HepG2 (cell line): Measurements from ENCODE around the gene GFRA1.

Source experiments
- CTCF ChIP-seq: sonication (generic); formaldehyde crosslinking; IDR thresholded peaks from 2 replicates; pipeline ENCODE4 v1.5.0; 2020; ENCODE audit warnings: mild to moderate bottlenecking, missing genetic modification reagents, moderate library complexity
- GABPA ChIP-seq, 2 experiments: IDR thresholded peaks; 2 replicates each; pipeline ENCODE4 v1.6.1; 2011 to 2016; ENCODE audit warnings: low read depth in 2 of 2, low read length in 1 of 2, missing biosample characterization in 1 of 2, missing genetic modification characterization in 1 of 2
- HDAC2 ChIP-seq: sonication (generic); formaldehyde crosslinking; IDR thresholded peaks from 2 replicates; pipeline ENCODE4 v1.4.0; 2020; ENCODE audit warnings: missing genetic modification reagents
- PPARG ChIP-seq: conservative IDR thresholded peaks from 2 replicates; pipeline ENCODE4 v1.6.1; 2016; ENCODE audit warnings: missing biosample characterization, missing genetic modification reagents
- SETDB1 ChIP-seq: sonication (generic); formaldehyde crosslinking; IDR thresholded peaks from 2 replicates; pipeline ENCODE4 v1.5.1; 2020; ENCODE audit warnings: missing genetic modification reagents, mild to moderate bottlenecking, borderline replicate concordance
- ZNF430 ChIP-seq: sonication (generic); formaldehyde crosslinking; IDR thresholded peaks from 2 replicates; pipeline ENCODE4 v1.9.0; 2021; ENCODE audit warnings: mild to moderate bottlenecking, missing genetic modification reagents
- ZNF431 ChIP-seq: sonication (generic); formaldehyde crosslinking; IDR thresholded peaks from 2 replicates; pipeline ENCODE4 v1.9.0; 2022; ENCODE audit warnings: missing genetic modification reagents, low read depth, mild to moderate bottlenecking, borderline replicate concordance
- TF ChIP-seq, protein P1 (sequence below): IDR thresholded peaks from 2 replicates; pipeline ENCODE4 v1.6.1; 2016; ENCODE audit warnings: mild to moderate bottlenecking
- TF ChIP-seq, protein P2 (sequence below): sonication (generic); formaldehyde crosslinking; IDR thresholded peaks from 2 replicates; pipeline ENCODE4 v1.4.0; 2020; ENCODE audit warnings: missing genetic modification reagents

DNA sequence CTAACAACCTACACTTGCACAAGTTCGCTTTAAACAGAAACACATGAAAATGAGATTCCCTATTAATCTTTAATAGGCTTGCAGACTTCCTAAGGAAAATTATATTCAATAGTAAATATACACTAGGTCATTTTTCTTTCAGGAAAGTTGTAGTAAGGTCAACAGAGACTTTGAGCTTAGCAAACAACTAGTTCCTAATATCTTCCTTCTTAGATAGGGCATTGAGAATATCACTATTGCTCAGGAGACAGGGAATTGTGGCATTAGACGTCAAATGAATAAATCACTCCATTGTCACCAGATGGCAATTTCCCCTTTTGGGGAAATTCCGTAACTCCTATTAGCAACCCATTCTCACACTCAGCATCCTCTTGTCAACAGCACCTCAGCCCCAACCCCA, 164.9 kb downstream of the GFRA1 start:
- TF ChIP-seq HDAC2 (no peak), CTCF (CRISPR knock-in tag) (no peak), PPARG (CRISPR knock-in tag) (no peak), SETDB1 (no peak), ZNF431 (CRISPR knock-in tag) (no peak), GABPA (IDR thresholded peaks at IDR 0.05; ENCODE audit: low read depth, low read length) (no peak), GABPA (CRISPR knock-in tag; IDR thresholded peaks at IDR 0.05; ENCODE audit: low read depth) (no peak), ZNF430 (no peak)
- TF ChIP-seq, protein P1, sequence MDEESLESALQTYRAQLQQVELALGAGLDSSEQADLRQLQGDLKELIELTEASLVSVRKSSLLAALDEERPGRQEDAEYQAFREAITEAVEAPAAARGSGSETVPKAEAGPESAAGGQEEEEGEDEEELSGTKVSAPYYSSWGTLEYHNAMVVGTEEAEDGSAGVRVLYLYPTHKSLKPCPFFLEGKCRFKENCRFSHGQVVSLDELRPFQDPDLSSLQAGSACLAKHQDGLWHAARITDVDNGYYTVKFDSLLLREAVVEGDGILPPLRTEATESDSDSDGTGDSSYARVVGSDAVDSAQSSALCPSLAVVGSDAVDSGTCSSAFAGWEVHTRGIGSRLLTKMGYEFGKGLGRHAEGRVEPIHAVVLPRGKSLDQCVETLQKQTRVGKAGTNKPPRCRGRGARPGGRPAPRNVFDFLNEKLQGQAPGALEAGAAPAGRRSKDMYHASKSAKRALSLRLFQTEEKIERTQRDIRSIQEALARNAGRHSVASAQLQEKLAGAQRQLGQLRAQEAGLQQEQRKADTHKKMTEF = no peak
- TF ChIP-seq, protein P2, sequence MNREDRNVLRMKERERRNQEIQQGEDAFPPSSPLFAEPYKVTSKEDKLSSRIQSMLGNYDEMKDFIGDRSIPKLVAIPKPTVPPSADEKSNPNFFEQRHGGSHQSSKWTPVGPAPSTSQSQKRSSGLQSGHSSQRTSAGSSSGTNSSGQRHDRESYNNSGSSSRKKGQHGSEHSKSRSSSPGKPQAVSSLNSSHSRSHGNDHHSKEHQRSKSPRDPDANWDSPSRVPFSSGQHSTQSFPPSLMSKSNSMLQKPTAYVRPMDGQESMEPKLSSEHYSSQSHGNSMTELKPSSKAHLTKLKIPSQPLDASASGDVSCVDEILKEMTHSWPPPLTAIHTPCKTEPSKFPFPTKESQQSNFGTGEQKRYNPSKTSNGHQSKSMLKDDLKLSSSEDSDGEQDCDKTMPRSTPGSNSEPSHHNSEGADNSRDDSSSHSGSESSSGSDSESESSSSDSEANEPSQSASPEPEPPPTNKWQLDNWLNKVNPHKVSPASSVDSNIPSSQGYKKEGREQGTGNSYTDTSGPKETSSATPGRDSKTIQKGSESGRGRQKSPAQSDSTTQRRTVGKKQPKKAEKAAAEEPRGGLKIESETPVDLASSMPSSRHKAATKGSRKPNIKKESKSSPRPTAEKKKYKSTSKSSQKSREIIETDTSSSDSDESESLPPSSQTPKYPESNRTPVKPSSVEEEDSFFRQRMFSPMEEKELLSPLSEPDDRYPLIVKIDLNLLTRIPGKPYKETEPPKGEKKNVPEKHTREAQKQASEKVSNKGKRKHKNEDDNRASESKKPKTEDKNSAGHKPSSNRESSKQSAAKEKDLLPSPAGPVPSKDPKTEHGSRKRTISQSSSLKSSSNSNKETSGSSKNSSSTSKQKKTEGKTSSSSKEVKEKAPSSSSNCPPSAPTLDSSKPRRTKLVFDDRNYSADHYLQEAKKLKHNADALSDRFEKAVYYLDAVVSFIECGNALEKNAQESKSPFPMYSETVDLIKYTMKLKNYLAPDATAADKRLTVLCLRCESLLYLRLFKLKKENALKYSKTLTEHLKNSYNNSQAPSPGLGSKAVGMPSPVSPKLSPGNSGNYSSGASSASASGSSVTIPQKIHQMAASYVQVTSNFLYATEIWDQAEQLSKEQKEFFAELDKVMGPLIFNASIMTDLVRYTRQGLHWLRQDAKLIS = no peak
